Amniotic stem cell (primary cell): ENCODE results near the gene ANKDD1B.
"Not testable (repeated sequence)": the region's sequence is repeated elsewhere in the genome, so short reads cannot be mapped to it uniquely, and the experiment has no call there.

Experiments
- DNase-seq: peaks from one replicate; lab custom pipeline; 2025; lab: John Stamatoyannopoulos, UW

ANKDD1B gene

DNA sequence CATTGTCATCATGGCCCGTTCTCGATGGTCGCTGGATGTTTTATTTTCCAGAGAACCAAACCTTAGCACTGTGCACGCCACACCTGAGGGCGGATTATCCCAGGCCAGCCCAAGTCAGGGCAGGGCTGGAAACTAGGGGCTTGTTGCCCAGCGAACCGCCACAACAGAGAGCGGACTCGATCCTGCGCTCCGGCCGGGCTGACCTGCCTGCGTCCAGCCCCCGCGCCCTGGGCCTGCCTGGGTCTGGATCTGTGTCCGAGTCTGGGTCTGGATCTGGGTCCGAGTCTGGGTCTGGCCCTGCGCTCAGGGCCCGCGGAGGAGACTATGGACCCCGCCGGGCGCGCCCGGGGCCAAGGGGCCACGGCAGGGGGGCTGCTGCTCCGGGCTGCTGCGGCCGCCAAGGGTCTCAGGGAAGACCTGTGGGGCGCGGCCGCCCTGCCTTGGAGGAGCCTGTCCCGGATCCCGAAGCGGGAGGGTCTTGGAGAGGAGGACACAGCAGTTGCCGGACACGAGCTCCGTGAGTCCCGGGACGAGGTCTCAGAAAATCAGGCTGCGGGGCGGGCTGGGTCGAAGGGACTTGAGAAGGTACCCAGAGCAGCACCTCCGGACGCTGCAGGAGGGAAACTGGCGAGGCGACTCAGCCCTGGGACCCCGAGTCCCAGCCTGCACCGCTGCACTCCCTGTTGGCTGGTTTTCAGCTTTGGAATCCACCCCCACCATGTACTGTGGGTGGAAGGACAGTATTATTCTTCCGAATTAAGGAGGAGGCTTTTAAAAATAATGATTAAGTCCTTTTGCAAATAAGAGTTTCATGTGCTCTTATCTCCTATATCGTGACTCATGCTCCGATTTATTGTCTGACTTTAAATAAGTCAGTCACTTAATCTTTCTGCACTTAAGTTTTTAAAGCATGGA lies at the start of gene ANKDD1B:
Gene ANKDD1B, plus strand, starts transcription at position 143 of the 915 bp plus-strand sequence. Its CDS starts 182 bp downstream, at position 325.
- DNase-seq = no peak

DNA sequence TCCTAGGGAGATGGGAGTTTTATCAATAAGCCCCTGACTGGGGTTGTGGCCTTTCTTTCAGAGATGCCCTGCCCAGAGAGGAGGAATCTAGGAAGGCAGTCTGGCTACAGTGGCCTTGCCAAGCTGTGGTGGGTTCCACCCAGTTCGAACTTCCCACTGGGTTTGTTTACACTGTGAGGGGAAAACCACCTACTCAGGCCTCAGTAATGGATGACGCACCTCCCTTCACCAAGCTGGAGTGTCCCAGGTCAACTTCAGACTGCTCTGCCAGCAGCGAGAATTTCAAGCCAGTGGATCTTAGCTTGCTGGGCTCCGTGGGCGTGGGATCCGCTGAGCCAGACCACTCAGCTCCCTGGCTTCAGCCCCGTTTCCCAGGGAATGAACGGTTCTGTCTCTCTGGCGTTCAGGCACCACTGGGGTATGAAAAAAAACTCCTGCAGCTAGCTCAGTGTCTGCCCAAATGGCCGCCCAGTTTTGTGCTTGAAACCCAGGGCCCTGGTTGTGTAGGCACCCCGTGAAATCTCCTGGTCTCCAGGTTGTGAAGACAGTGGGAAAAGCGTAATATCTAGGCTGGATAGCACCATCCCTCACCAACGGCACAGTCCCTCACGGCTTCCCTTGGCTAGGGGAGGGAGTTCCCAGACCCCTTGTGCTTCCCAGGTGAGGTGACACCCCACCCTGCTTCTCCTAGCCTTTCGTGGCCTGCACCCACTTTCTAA lies 45.1 kb upstream of the ANKDD1B start:
- DNase-seq = not testable (repeated sequence)

DNA sequence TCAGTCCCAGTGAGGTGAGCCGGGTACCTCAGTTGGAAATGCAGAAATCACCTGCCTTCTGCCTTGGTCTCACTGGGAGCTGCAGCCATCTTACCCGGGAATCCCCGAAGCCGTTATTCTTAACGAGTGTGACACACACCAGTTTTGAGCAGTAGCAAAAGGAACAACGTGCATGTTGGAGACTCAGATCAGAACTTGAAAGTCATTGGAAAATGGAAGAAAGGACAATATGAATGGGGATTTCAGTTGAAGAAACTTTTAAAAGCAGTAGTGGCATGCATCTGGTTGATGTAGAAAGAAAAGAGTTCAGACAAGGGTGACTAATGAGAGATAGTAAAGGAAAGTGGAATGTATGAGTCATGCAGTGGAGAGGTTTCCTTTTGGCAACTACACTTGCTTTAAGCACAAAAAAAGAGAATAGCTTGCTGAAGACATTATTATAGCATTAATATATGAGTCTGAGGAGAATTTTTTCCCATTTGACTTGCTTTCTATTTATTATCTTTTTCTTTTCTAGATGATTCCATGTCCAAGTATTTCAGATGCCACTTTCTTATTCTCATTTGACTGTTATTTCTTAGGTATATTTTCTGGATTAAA lies 44.4 kb upstream of the ANKDD1B start:
- peak; percentile 87 for DNase-seq

DNA sequence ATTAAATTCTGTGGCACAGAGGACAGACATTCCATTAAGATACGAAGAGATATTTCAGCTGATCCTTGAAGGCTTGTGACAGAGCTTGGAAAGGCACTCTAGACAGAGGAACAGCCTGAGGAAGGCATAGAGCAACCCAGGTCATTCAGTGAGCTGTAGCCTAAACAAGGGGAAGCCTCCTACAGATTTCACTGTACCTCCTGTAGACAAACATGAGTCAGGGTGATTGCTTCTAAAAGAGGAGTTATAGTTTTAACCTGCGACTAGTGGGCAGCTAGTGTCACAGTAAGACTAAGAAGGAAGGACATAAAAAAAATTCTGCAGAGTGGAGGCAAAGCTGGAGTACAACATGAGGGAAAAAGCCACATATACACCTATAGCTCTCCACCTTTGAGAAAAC lies 43.5 kb upstream of the ANKDD1B start:
- no peak for DNase-seq

DNA sequence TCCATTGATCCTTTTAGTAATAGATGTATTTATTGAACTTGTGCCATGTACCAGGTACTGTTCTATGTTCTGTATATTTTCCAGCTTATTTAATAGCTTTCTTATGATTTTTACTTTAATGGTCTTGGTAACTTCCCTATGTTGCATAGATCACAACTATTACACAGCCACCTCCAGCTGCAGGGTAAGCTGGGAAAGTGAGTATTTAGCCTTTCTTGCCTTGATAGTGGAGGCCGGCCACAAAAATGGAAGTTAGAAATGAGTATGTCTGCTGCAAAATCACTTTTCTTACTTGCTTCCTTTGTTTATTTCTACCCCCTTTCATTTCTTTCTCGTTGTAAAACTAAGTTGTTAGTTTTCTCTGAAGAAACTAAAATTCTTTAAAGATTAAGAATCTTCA lies 43.1 kb upstream of the ANKDD1B start:
- DNase-seq = no peak

DNA sequence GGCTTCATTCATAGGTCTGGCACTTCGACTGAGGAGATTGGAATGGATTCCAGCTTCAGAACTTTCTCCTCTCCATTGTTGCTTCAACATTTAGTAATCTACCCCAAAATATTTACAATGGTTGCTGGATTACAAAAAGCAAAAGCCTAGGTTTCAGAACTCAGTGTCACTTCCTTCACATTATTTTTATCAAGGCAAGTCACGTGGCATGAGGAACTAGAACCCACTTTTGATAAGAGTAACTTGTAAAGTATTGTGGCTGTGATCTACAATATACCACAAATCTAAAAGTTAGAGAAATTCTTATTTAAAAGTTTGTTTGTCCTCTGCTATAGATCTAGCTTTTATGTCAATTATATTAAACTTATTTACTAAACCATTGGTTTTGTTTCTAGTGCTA lies 39.7 kb upstream of the ANKDD1B start:
- no peak for DNase-seq

DNA sequence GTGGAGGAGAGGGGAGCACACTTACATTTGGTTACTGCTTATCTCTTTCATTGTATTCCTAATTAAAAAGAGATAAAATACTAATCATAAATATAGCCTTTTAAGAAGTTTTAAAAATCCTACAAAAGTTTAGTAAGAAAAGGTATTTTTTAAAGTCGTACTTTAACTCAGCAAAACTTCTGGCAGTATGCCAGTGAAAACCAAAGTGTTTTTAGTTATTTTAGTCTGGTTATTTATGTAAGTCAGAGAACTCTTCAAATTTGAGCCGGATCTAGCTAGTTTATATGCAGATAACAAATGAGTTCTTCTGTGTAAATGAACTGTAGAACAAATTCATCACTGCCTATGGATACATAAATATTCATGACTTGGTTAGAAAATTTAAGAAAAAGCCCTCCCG lies 36.5 kb upstream of the ANKDD1B start:
- DNase-seq = no peak

DNA sequence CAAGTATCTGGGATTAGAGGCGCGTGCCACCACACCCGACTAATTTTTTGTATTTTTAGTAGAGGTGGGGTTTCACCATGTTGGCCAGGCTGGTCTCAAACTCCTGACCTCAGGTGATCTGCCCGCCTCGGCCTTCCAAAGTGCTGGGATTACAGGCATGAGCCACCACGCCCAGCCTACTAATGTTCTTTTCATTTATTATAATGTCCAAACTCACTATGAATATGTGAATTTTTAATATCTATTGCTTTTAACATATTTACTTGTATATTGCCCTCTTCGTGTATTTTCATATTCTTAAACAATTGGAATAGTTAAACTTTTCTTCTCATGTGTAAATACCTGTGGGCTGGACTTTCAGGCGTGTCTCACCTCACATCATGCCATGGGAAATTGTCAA lies 33.0 kb upstream of the ANKDD1B start:
- not testable (repeated sequence) for DNase-seq

DNA sequence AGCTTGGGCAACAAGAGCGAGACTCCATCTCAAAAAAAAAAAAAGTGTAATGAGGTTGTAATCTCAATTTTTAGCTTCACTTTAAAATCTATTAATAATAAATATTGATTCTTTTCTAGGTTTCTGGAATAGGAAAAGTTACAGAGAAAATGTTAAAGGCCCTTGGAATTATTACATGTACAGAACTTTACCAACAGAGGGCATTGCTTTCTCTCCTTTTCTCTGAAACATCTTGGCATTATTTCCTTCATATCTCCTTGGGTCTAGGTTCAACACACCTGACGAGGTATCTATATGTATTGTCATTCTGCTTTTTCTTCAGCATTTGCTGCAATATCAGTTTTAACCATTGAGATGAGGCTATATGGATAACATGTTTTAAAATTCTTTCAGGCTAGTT lies 26.6 kb upstream of the ANKDD1B start:
- DNase-seq = no peak

DNA sequence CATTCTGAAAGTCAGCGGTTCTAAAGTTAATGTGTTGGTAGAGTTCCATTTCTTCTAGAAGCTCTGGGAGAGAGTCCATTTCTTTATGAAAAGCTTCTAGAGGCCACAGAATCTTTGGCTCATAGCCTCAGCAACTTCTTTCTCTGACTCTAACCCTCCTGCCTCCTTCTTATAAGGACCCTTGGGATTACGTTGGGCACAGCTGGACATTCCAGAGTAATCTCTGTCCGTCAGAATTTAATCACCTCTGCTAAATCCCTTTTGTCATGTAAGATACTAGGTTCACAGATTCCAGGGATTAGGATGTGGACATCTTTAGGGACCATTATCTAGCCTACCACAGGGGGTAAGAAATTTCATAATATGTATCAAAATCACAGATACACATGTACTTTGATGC lies 22.6 kb upstream of the ANKDD1B start:
- DNase-seq = no peak

DNA sequence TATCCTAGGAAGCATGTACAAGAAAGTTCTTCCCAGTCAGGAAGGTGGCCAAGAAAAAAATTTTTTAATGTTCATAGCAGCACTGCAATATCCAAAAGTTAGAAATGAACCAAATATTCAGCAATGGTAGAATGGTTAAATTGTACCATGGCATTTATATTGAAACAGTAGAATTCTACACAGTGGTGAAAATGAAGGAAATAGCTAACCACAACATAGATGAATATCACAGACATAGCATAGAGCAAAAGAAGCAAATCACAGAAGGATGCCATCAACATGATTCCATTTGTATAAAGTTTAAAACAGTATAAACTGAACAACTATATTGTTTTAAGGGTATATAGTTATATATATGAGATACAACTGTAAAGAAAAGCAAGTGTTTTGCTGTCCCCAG lies 10.7 kb upstream of the ANKDD1B start:
- DNase-seq = no peak

DNA sequence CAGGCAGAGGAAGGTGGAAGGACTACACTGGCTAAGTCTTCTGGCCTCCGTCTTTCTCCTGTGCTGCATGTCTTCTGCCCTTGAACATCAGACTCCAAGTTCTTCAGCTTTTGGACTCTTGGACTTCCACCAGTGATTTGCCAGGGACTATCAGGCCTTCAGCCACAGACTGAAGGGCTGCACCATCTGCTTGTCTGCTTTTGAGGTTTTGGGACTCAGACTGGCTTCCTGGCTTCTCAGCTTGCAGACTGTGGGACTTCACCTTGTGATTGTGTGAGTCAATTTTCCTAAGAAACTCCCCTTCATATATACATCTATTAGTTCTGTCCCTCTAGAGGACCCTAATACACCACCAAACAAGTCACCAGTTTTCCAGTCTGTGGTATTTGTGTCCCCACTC lies 9.7 kb upstream of the ANKDD1B start:
- DNase-seq = no peak

DNA sequence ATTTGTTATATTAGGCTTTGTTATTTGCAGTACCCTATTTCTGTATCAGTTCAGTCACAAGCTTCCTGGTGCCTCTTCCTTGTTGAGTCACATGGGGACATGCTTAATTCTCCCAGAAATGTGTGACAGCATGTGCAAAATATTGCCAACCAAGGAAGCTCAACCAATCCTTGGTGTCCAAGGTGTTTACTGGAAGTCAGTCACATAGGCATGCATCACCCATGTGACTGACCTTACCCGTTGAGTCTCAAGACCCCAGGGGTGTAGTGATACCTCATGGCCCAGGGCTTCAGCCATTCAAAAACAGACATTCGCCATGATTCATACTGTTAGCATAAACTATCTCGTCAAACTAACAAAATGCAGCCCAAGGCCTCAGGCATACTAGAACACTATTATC lies 9.3 kb upstream of the ANKDD1B start:
- no peak for DNase-seq

DNA sequence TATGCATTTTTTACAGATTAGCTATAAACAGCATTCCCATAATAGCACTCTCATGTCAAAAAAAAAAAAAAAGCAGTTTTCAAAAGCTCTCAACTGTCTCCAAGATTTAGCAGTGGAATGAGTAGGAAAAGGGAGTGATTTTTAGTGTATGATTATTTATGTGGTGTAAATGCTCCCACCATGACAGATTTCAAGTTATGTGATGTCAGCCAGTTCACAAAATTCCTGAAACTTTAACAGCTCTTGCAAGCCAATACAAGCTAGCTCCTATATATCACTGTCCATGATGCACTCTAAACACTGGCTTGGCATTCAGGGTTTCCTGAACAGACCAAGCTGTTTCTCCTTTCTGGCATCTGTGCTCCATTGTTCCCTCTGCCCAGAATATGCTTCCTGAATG lies 7.9 kb upstream of the ANKDD1B start:
- no peak for DNase-seq

DNA sequence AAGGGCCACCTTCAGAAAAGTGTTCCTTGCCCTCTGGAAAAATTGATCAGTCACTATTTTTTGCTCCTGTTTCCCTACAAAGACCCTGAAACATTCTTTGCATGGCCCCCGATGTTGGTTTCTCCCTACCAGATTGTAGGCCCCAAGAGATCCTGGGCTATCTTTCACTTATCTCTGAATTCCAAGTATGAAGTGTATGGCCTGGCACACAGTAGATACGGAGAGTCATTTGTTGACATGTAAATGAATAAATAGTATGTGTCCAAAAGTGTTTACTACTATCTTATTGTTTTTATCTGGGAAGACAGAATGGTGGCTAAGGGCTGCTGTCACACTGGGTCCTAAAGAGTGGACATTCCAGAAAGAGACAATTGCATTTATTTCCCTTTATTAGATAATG lies 7.4 kb upstream of the ANKDD1B start:
- no peak for DNase-seq

DNA sequence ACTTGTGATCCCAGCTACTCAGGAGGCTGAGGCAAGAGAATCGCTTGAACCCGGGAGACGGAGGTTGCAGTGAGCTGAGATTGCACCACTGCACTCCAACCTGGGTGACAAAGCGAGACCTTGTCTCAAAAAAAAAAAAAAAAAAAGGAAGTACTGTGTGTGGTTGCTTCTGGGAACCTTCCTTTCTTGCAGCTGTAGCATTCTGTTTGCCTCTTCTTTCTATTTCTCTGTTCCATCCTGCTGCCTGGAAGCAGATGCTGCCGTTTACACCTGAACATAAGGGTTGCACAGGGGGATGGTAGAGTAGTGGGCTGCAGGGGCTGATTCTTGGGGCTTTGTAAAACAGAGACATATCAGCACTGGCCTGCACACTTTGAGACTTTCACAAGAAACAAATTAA lies 3.9 kb upstream of the ANKDD1B start:
- DNase-seq = not testable (repeated sequence)

DNA sequence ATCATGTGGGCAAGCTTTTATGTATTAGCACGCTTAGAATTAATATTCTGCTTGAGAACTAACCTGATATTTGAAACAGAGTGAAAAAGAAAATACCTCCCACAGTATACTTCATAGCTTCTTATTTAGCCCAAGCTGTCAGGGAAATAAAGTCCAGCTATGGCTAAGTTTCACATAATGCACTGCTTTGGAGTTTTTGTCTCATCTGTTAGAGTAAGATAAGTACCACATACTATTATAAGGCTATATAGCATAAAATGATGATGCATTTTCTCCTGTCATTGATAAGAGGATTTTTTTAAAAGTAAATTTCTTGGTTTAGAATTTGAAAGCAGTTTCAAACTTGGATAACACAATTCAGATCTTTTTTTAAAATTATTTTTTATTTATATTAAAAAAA lies 2.4 kb upstream of the ANKDD1B start:
- DNase-seq = no peak

DNA sequence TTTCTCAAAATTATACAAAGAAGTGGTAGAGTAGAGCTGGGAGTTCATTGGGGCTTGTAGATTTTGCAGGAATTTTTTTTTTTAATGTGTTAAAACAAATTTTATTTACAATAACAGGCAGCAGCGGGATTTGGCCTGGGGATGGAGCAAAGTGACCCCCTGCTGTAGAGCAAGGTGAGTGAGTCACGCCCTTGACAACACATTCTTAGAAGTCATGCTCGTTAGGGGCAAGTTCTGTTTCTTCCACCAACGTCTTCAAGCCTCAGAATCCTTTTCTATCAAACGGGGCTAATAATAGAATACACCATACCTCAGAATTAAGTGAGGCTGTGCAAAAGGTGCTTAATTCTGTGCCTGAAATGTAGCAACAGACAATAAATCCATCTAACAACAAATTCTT lies 1.1 kb upstream of the ANKDD1B start:
- no peak for DNase-seq

DNA sequence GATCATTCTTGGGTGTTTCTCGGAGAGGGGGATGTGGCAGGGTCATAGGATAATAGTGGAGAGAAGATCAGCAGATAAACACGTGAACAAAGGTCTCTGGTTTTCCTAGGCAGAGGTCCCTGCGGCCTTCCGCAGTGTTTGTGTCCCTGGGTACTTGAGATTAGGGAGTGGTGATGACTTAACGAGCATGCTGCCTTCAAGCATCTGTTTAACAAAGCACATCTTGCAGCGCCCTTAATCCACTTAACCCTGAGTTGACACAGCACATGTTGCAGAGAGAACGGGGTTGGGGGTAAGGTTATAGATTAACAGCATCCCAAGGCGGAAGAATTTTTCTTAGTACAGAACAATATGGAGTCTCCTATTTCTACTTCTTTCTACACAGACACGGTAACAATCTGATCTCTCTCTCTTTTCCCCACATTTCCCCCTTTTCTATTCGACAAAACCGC lies 368 bp upstream of the ANKDD1B start:
- DNase-seq = not testable (repeated sequence)

DNA sequence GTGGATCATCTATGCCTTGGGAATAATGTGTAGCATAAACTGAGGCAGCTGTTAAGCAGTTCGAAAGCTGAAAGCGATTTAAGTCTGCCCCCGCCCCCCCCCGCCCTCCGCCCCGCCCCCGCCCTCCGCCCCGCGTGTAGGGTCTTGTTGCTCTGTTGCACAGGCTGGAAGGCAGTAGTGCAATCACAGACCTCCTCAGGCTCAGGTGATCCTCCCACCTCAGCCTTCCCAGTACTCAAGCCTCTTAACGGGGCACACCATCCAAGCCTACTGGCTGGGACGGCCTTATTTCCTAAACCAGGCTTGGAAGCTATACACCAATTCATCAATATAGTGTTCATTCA lies 945 bp downstream of the ANKDD1B start:
- DNase-seq = no peak

DNA sequence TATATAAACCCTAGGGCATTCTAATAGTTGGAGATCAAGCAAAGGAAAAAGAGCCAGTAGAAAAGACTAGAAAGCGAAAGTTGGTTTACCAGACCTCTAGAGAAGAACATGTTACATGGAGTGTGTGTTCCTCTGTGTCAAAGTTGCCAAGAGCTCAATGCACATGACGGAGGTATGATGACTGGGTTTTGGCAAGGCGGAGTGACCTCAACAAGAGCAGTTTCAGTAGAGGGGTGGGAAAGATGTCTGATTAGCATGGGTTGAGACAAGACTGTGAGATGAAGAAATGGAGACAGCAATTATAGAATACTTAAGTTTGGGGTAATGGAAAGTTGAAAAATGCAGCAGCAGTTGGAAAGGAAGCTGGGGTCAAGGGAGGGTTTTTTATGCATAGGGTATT lies 1.6 kb downstream of the ANKDD1B start:
- no peak for DNase-seq

DNA sequence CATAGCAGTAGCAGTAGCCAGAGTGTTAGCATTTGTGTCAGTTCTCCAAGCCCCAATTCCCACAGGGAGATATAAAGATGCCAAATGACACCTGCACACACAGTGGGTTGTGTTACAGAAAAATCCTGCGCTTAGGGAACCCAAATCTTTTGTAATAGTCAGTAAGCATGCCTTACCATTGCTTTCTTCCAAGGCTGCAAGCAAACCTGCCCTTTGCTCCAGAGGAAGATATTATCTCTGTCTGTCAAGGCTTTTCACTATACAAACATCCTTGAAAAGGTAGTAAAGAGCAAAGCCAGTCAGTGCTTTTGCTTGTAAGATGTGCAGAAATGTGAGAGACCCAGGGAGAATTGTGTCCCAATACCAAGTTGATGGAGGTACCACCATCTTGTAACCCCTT lies 2.9 kb downstream of the ANKDD1B start:
- DNase-seq = no peak

DNA sequence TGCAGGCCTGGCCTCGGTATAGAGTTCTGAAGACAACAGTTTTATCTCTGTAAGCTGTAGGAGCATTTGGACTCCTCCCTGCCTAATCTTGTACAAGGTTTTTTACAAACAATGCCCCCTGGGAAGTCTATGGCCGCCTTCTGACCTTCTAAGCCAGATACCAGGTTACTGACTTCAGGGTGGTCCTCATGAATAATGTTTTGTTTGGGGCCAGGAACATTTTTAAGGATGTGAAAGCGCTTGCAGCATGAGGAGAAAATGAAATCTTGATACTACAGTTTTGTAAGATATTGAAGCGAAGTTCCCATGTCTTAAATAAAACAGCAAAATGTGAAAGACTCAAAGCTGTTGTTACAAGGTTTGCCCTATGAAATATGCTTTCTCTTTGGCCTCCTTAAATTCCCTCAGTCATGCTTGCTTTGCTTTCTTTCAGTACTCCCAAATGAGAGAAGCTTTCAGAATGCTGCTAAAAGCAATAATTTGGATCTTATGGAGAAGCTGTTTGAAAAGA lies 5.2 kb downstream of the ANKDD1B start:
- DNase-seq = no peak
